ENCODE results near the gene THRB. TPM values are rescaled to one million over a fixed set of nuclear protein-coding genes. Genes with fewer than 3 reads are reported as not detected.

Gene THRB
- total RNA-seq, 1 donor from 2014 or later: not detected

- intact Hi-C loops (cut with micrococcal nuclease): no loop called here
These were observed 259.5 kb downstream of the THRB start for GRCh38 chr3:24235121-24235520.

GRCh38 chr3:24232784-24233183, 261.9 kb downstream of the THRB start:
- intact Hi-C loops (cut with micrococcal nuclease): no loop called here

- intact Hi-C loops (cut with micrococcal nuclease): no loop called here
These were observed 265.0 kb downstream of the THRB start for GRCh38 chr3:24229468-24230221.

- intact Hi-C loops (cut with micrococcal nuclease): no loop called here
These were observed 267.0 kb downstream of the THRB start for GRCh38 chr3:24227635-24228034.

- intact Hi-C loops (cut with micrococcal nuclease): no loop called here
These were observed 268.3 kb downstream of the THRB start for GRCh38 chr3:24226397-24226796.

GRCh38 chr3:24225385-24225950, 269.2 kb downstream of the THRB start:
- intact Hi-C loops (cut with micrococcal nuclease): no loop called here

GRCh38 chr3:24224666-24225384, 269.8 kb downstream of the THRB start:
- intact Hi-C loops (cut with micrococcal nuclease): no loop called here

- intact Hi-C loops (cut with micrococcal nuclease): no loop called here
These were observed 272.4 kb downstream of the THRB start for GRCh38 chr3:24222165-24222805.

- intact Hi-C loops (cut with micrococcal nuclease): no loop called here
These were observed 273.6 kb downstream of the THRB start for GRCh38 chr3:24220859-24221657.

- intact Hi-C loops (cut with micrococcal nuclease): no loop called here
These were observed 279.1 kb downstream of the THRB start for GRCh38 chr3:24215502-24215901.

GRCh38 chr3:24211381-24211780, 283.3 kb downstream of the THRB start:
- intact Hi-C loops (cut with micrococcal nuclease): no loop called here

GRCh38 chr3:24202071-24202470, 292.6 kb downstream of the THRB start:
- intact Hi-C loops (cut with micrococcal nuclease): no loop called here

GRCh38 chr3:24201301-24201700, 293.3 kb downstream of the THRB start:
- intact Hi-C loops (cut with micrococcal nuclease): no loop called here

- intact Hi-C loops (cut with micrococcal nuclease): no loop called here
These were observed 294.8 kb downstream of the THRB start for GRCh38 chr3:24199775-24200247.

- intact Hi-C loops (cut with micrococcal nuclease): no loop called here
These were observed 295.4 kb downstream of the THRB start for GRCh38 chr3:24199300-24199699.

- intact Hi-C loops (cut with micrococcal nuclease): no loop called here
These were observed 295.9 kb downstream of the THRB start for GRCh38 chr3:24198728-24199127.

- intact Hi-C loops (cut with micrococcal nuclease): no loop called here
These were observed 296.8 kb downstream of the THRB start for GRCh38 chr3:24197809-24198208.

GRCh38 chr3:24196526-24196925, 298.1 kb downstream of the THRB start:
- intact Hi-C loops (cut with micrococcal nuclease): no loop called here

GRCh38 chr3:24195504-24196230, 299.0 kb downstream of the THRB start:
- intact Hi-C loops (cut with micrococcal nuclease): no loop called here

- intact Hi-C loops (cut with micrococcal nuclease): no loop called here
These were observed 302.1 kb downstream of the THRB start for GRCh38 chr3:24192469-24193056.

All from T-helper 1 cell treated with Interleukin-12 subunit alpha and Interleukin-12 subunit beta and Interleukin-4 antibody, amounts not matched to agents 30 ng/mL and 1 ng/mL, for 36 hours (primary cell).